Colon (tissue), 2 donors: ENCODE data around the gene ZNF148.

Source experiments
- FAIRE-seq: peaks from 2 replicates; lab custom pipeline; 2012; peaks lifted over from hg19 to GRCh38; lab: Jason Lieb, UNC
- donor health status: control.
- donor health status: control.

The ZNF148 gene

DNA sequence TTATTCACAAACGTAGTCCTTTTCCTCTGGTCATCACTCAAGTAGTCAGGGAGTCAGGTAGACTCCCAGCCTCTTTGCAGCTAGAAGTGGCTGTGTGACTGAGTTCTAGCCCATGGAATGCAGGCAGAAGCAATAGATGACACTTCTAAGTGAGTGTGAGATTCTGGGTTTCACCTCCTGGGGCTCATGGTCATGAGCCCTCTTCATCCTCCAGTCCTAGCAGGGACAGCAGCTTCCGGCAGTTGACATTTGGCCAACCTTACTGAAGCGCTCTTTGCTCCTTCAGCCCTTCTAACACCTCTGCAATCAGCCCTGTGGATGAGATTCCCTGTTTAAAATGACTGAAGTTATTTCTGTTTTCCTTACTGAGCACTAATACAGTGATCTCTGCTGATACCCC, 184.3 kb downstream of the ZNF148 start:
- no peak for FAIRE-seq

GRCh38 chr3:125189378-125190165, 185.6 kb downstream of the ZNF148 start:
- no peak for FAIRE-seq

DNA sequence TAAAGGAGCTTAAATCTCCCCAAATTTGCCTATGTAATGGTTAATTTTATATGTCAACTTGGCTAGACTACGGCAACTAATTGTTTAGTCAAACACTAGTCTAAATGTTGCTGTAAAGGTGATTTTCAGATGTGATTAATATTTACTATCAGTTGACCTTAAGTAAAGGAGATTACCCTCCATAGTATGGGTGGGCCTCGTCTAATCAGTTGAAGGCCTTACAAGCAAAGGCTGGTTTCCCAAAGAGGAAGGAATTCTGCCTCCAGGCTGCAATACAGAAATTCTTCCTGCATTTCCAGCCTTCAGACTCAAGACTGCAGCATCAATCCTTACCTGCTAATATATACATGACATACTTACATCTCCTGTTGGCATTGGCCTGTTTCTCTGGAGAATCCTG, 186.2 kb downstream of the ZNF148 start:
- no peak for FAIRE-seq

DNA sequence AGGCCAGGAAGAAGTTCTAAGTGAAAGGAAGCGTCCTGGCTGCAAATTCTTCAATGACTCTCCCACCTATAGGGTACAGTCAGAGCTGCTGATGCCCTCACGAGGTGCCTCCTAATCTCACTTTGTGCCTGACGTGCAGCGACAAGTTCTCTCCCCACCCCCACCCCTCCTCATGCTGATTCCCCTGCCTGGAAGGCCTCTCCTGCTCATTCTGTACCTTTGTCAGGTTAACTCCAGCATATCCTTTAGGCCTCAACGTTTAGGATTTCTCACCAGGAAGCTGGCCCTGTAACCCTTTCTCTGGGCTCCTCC, 187.6 kb downstream of the ZNF148 start:
- FAIRE-seq, result no peak

DNA sequence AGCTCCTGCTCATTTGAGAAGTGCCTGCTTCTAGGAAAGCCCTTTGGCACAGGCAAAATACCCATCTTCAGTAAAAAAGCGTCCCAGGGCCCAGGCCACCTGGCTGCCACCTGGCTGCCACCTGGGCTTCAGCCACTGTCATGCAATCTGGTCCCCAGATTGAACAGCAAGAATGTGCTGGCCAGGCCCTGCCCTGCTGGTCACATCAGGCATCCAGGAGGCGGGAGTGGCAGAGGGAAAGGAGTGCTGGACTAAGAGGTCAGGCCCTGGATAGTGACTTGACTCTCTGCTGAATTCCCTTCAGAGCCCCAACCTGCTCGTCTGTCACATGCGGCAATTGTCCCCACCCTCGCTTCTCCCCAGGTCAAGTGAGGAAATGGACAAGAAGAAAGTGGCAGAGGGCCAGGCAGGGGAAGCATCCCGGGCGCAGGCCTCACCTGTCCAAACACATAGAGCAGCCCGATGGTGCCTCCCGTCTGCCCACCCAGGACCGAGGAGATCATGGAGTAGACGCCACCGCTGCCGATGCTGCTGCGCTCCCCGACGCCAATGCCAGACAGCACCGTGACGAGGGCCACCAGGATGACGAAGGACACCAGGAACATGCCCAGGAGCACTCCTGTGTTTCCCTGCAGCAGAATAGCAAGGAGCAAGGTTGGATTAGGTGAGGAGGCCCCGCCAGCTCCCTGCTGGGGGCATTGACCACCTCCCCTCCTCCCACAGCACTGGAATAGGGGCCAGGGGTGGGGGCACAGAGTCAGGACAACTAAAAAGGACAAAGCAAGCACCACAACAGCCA, 188.1 kb downstream of the ZNF148 start:
- FAIRE-seq, result no peak

GRCh38 chr3:125186261-125186787, 188.8 kb downstream of the ZNF148 start:
- no peak for FAIRE-seq

- FAIRE-seq, result no peak
Observed at GRCh38 chr3:125185805-125186204, 189.3 kb downstream of the ZNF148 start.

GRCh38 chr3:125179884-125180240, 195.3 kb downstream of the ZNF148 start:
- FAIRE-seq, result no peak

- no peak for FAIRE-seq
Observed at GRCh38 chr3:125179143-125179883, 195.8 kb downstream of the ZNF148 start.

DNA sequence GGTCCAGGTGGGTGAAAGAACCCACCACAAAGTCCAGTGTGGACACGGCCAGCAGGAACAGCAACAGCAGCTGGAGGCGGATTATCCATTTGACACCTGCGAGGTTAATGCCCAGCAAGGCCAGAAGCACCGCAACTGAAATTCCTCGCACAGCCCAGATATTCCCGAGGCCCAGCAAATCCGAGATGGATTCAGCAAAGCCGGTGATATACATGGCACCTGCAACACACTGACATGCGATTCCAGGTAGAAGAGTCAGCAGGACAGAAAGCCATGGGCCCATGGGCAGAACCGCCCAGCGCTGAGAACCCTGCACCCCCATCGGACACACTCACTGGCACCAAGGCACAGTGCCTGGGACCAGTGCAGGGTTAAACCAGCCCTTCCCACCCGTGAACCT, 197.4 kb downstream of the ZNF148 start:
- no peak for FAIRE-seq
